CD4-positive, CD25-positive, alpha-beta regulatory T cell (primary cell): ENCODE data around the gene ELAC1. TPM values are rescaled to one million over a fixed set of nuclear protein-coding genes. Genes with fewer than 3 reads are reported as not detected.

Experiments used
- ATAC-seq, 2 donors: fragments of 150-1000 bp; cut with Tn5 transposase; one replicate each; pipeline ENCODE4 v1.10.0; 2021; ENCODE audit warnings: low read depth in 2 of 2, moderate number of reproducible peaks in 2 of 2, moderate library complexity in 1 of 2
- DNase-seq, 3 donors: peaks; one replicate each; pipeline versions ENCODE4 v3.0.0 to v3.0.0-alpha.2; 2012 to 2022; ENCODE audit warnings: mixed read lengths in 1 of 3
- H3K27ac ChIP-seq: one replicate; pipeline ENCODE4 v1.7.0; 2013; ENCODE audit warnings: mild to moderate bottlenecking, low read length; ENCODE audit not compliant: insufficient read depth, poor library complexity, severe bottlenecking
- H3K27me3 ChIP-seq: one replicate; pipeline ENCODE4 v1.7.0; 2013; ENCODE audit warnings: low read length; ENCODE audit not compliant: control insufficient read depth, insufficient read depth
- H3K36me3 ChIP-seq: one replicate; pipeline ENCODE4 v1.7.0; 2013; ENCODE audit warnings: mild to moderate bottlenecking, low read length, moderate library complexity; ENCODE audit not compliant: control insufficient read depth, insufficient read depth
- H3K4me1 ChIP-seq: 2 replicates; pipeline ENCODE4 v1.7.0; 2013; ENCODE audit warnings: mild to moderate bottlenecking, low read length; ENCODE audit not compliant: insufficient read depth, control insufficient read depth, poor library complexity, severe bottlenecking
- H3K4me3 ChIP-seq: one replicate; pipeline ENCODE4 v1.7.0; 2013; ENCODE audit warnings: low read depth, mild to moderate bottlenecking, low read length, moderate library complexity
- H3K9me3 ChIP-seq, 2 experiments: 1 replicate in 1 of 2; 2 replicates in 1 of 2; pipeline ENCODE4 v1.7.0; 2013; ENCODE audit warnings: low read length in 2 of 2, mild to moderate bottlenecking in 1 of 2, moderate library complexity in 1 of 2; ENCODE audit not compliant: control insufficient read depth in 2 of 2
- H3K27ac Mint-ChIP-seq, 3 donors: one replicate each; pipeline ENCODE4 v1.8.0; 2020 to 2022; ENCODE audit warnings: mild to moderate bottlenecking in 3 of 3, mixed read lengths in 3 of 3, moderate library complexity in 2 of 3
- H3K27me3 Mint-ChIP-seq: one replicate; pipeline ENCODE4 v1.8.0; 2022; ENCODE audit warnings: mild to moderate bottlenecking, mixed read lengths
- H3K36me3 Mint-ChIP-seq: one replicate; pipeline ENCODE4 v1.8.0; 2020; ENCODE audit warnings: mixed read lengths
- H3K4me1 Mint-ChIP-seq, 4 donors: one replicate each; pipeline ENCODE4 v1.8.0; 2020 to 2022; ENCODE audit warnings: mixed read lengths in 4 of 4, mild to moderate bottlenecking in 1 of 4
- H3K4me3 Mint-ChIP-seq, 4 donors: one replicate each; pipeline ENCODE4 v1.8.0; 2020 to 2022; ENCODE audit warnings: mild to moderate bottlenecking in 4 of 4, mixed read lengths in 4 of 4, moderate library complexity in 3 of 4
- H3K9me3 Mint-ChIP-seq, 7 donors: one replicate each; pipeline ENCODE4 v1.8.0; 2020 to 2022; ENCODE audit warnings: mixed read lengths in 7 of 7, mild to moderate bottlenecking in 3 of 7, moderate library complexity in 2 of 7
- polyA plus RNA-seq, 4 donors: library from polyadenylated mRNA; unstranded; fragments of 300-500 nt; fragmentation: Illumina TruSeq; gene quantifications; one replicate each; pipeline ENCODE4 v1.2.3, GENCODE V29; 2021
- total RNA-seq: library from RNA; stranded (reverse); gene quantifications from one replicate; pipeline ENCODE4 v1.2.3, GENCODE V29; 2022

ELAC1 gene
- total RNA-seq: 5.9 TPM
- 10 to 100 TPM; 18.5 to 23.0 (median 19.6) TPM for polyA plus RNA-seq

DNA sequence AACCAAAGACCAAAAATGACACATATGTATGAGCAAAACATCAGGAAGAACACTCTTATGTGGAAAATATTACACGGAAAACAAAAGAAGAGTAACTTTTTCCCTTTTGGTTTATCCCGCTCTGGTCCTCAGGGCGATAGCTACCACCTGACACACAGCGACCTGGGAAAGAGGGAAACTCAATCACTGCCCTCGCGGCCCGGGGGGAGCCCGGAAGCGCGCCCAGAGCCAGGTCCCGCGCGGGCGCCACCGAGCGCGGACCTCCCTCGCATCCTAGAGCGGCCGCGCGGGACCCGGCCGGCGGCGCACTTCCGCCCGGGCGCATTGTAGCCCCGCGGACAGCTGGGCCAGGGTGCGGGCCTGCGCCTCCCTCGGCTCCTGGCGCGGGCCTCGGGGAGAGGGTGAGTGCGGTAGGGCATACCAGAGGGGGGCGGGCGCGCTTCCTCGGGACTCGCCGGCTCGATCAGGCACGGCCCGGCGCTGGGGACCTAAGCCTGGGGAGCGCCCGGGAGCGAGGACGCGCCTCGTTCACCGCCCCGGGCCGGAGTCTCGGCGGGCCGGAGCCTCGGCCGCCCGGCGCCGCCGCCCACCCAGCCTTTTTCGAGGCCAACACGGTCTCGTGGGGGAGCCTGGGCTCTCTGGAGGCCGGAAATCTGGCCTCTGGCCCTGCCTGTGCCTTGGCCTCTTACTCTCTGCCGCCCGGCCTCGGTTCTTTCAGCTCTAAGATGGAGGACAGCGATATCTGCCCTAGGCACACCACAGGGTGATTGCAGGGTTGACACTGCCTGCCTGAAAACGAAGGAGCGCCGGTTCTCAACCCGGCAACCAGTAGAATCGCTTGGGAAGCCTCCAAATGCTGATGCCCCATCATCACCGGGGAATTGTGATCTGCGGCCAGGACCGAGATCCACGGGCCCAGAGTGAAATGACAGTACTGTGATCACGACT lies at the start of gene ELAC1:
ELAC1 (plus strand) TSS at position 327 of the 948 bp plus-strand sequence. CDS start 6,365 bp downstream, outside the sequence.
- Mint-ChIP-seq H3K27me3 (peaks cover 8% of the 10 kb centered on the region), H3K9me3 (peaks cover 1 to 10% (median 5%) of the 10 kb centered on the region in 7 donors)

GRCh38 chr18:50918153-50918552 lies 49.7 kb upstream of the ELAC1 start:
- Histone ChIP-seq H3K4me1 (no peaks in the 10 kb centered on the region), H3K9me3 (no peaks in the 10 kb centered on the region), H3K27me3 (no peaks in the 10 kb centered on the region), H3K4me3 (no peak overlapping the region), H3K36me3 (peaks cover 69% of the 10 kb centered on the region), H3K27ac (no peak overlapping the region)
- Mint-ChIP-seq H3K27me3 (no peaks in the 10 kb centered on the region), H3K36me3 (peaks cover 47% of the 10 kb centered on the region), H3K9me3 (peaks cover 0 to 2% (median 0%) of the 10 kb centered on the region in 7 donors), H3K27ac (peak overlapping the region in 2 of 3 donors; percentile 64 to 68), H3K4me3 (no peak overlapping the region), H3K4me1 (peaks cover 1 to 10% (median 6%) of the 10 kb centered on the region in 4 donors)
- DNase-seq (no peak), ATAC-seq (no peak)

More for the DNA sequence above, at the start of gene ELAC1:
- H3K9me3 ChIP-seq: peaks cover 2 to 9% of the 10 kb centered on the region in 2 experiments
- no peaks in the 10 kb centered on the region for H3K36me3 ChIP-seq
- peaks cover 17% of the 10 kb centered on the region for H3K4me1 ChIP-seq
- ATAC-seq: peak; percentile 89 to 90
- H3K4me1 Mint-ChIP-seq: peaks cover 17 to 33% (median 19%) of the 10 kb centered on the region in 4 donors
- peak within 1 kb of the TSS; percentile 93 to 96 (median 95) for H3K27ac Mint-ChIP-seq
- no peaks in the 10 kb centered on the region for H3K36me3 Mint-ChIP-seq
- peak within 1 kb of the TSS; percentile 79 for H3K27ac ChIP-seq
- peak within 1 kb of the TSS; percentile 94 to 99 (median 96) for H3K4me3 Mint-ChIP-seq
- peak; percentile 39 to 84 (median 68) for DNase-seq
- no peaks in the 10 kb centered on the region for H3K27me3 ChIP-seq
- H3K4me3 ChIP-seq: peak within 1 kb of the TSS; percentile 86

GRCh38 chr18:50924372-50924771 lies 43.5 kb upstream of the ELAC1 start:
- Mint-ChIP-seq H3K4me3 (no peak overlapping the region), H3K27me3 (no peaks in the 10 kb centered on the region), H3K4me1 (peaks cover 0 to 6% (median 0%) of the 10 kb centered on the region in 4 donors), H3K9me3 (peaks cover 0 to 10% (median 4%) of the 10 kb centered on the region in 7 donors), H3K36me3 (peaks cover 58% of the 10 kb centered on the region), H3K27ac (peak overlapping the region in 1 of 3 donors; percentile 1)
- H3K27me3 ChIP-seq: no peaks in the 10 kb centered on the region
- H3K4me3 ChIP-seq: no peak overlapping the region
- no peaks in the 10 kb centered on the region for H3K4me1 ChIP-seq
- DNase-seq: no peak
- peaks cover 0 to 2% of the 10 kb centered on the region in 2 experiments for H3K9me3 ChIP-seq
- peaks cover 79% of the 10 kb centered on the region for H3K36me3 ChIP-seq
- ATAC-seq: no peak
- H3K27ac ChIP-seq: no peak overlapping the region

DNA sequence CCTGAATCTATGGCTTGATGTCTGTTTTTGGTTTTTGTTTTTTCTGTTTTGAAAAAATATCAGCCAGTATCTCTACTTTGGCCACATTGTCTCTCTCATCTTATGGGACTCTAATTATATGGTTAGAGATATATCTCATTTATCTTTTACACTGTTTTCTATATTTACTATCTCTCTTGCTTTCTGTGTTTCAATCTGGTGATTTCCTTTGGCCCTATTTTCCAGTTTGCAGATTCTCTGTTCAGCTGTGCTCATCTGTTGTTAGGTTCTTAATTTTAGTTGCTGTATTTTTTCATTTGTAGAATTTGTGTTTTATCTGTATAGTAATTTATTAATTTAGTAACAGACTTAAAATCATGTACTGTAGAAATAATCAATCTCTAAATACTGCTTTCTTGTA lies 41.3 kb upstream of the ELAC1 start:
- Mint-ChIP-seq H3K9me3 (peaks cover 0 to 10% (median 4%) of the 10 kb centered on the region in 7 donors), H3K4me3 (no peak overlapping the region), H3K27ac (no peak overlapping the region), H3K4me1 (no peaks in the 10 kb centered on the region), H3K36me3 (peaks cover 53% of the 10 kb centered on the region), H3K27me3 (no peaks in the 10 kb centered on the region)
- Histone ChIP-seq H3K36me3 (peaks cover 62% of the 10 kb centered on the region), H3K9me3 (peaks cover 0 to 2% of the 10 kb centered on the region in 2 experiments), H3K4me3 (no peak overlapping the region), H3K27ac (no peak overlapping the region), H3K4me1 (no peaks in the 10 kb centered on the region), H3K27me3 (no peaks in the 10 kb centered on the region)
- DNase-seq (no peak), ATAC-seq (no peak)

- Histone ChIP-seq H3K36me3 (peaks cover 53% of the 10 kb centered on the region), H3K9me3 (peaks cover 0 to 2% of the 10 kb centered on the region in 2 experiments), H3K4me1 (no peaks in the 10 kb centered on the region), H3K27ac (no peak overlapping the region), H3K4me3 (no peak overlapping the region), H3K27me3 (no peaks in the 10 kb centered on the region)
- H3K27me3 Mint-ChIP-seq: no peaks in the 10 kb centered on the region
- no peaks in the 10 kb centered on the region for H3K4me1 Mint-ChIP-seq
- no peak for DNase-seq
- no peak for ATAC-seq
- peaks cover 49% of the 10 kb centered on the region for H3K36me3 Mint-ChIP-seq
- no peak overlapping the region for H3K4me3 Mint-ChIP-seq
- peak overlapping the region in 1 of 3 donors; percentile 20 for H3K27ac Mint-ChIP-seq
- peaks cover 0 to 10% (median 4%) of the 10 kb centered on the region in 7 donors for H3K9me3 Mint-ChIP-seq
Measured at GRCh38 chr18:50928551-50928950, 39.3 kb upstream of the ELAC1 start.

GRCh38 chr18:50933684-50934083 lies 34.2 kb upstream of the ELAC1 start:
- Histone ChIP-seq H3K27me3 (no peaks in the 10 kb centered on the region), H3K36me3 (peaks cover 24% of the 10 kb centered on the region), H3K4me3 (no peak overlapping the region), H3K27ac (no peak overlapping the region), H3K4me1 (no peaks in the 10 kb centered on the region), H3K9me3 (no peaks in the 10 kb centered on the region)
- Mint-ChIP-seq H3K36me3 (peaks cover 23% of the 10 kb centered on the region), H3K4me3 (no peak overlapping the region), H3K4me1 (peaks cover 0 to 4% (median 0%) of the 10 kb centered on the region in 4 donors), H3K9me3 (no peaks in the 10 kb centered on the region), H3K27me3 (no peaks in the 10 kb centered on the region), H3K27ac (peak overlapping the region in 1 of 3 donors; percentile 21)
- ATAC-seq: no peak
- no peak for DNase-seq

- ATAC-seq (no peak), DNase-seq (no peak)
- Histone ChIP-seq H3K9me3 (no peaks in the 10 kb centered on the region), H3K4me3 (no peak overlapping the region), H3K27ac (no peak overlapping the region), H3K27me3 (no peaks in the 10 kb centered on the region), H3K4me1 (no peaks in the 10 kb centered on the region), H3K36me3 (peaks cover 17% of the 10 kb centered on the region)
- no peaks in the 10 kb centered on the region for H3K27me3 Mint-ChIP-seq
- no peak overlapping the region for H3K27ac Mint-ChIP-seq
- H3K4me1 Mint-ChIP-seq: peaks cover 0 to 6% (median 0%) of the 10 kb centered on the region in 4 donors
- H3K36me3 Mint-ChIP-seq: peaks cover 24% of the 10 kb centered on the region
- H3K9me3 Mint-ChIP-seq: no peaks in the 10 kb centered on the region
- H3K4me3 Mint-ChIP-seq: no peak overlapping the region
Measured at GRCh38 chr18:50934545-50935211, 33.2 kb upstream of the ELAC1 start.
